HepG2 (cell line): Measurements from ENCODE around the gene MAP3K5. TPM values are rescaled to one million over a fixed set of nuclear protein-coding genes. Genes with fewer than 3 reads are reported as not detected.

Experiments
- ATAC-seq: fragments of 200-7000 bp; cut with Tn5 transposase; 3 replicates; pipeline ENCODE4 v1.9.1; 2020; ENCODE audit warnings: mild to moderate bottlenecking, moderate library complexity
- BruUV-seq: library from RNA; stranded (reverse); fragments of 400-500 nt; replicated peaks from 2 replicates; lab custom pipeline; 2021; lab: Mats Ljungman, UMichigan
- CTCF ChIA-PET: fragments of 300-600 bp; formaldehyde crosslinking; extraction: SDS; loops from one replicate; lab custom pipeline; 2021; ENCODE audit warnings: low total read pairs, inconsistent platforms, low intra/inter-chr PET ratio; lab: Yijun Ruan, JAX
- POLR2A ChIA-PET: fragments of 350-600 bp; sonication (Branson Sonifier 250); formaldehyde crosslinking; loops from one replicate; lab custom pipeline; 2020; ENCODE audit warnings: antibody characterized with exemption, inconsistent platforms; lab: Yijun Ruan, JAX
- DNase-seq: peaks from one replicate; pipeline ENCODE4 v3.0.0-alpha.2; 2015; ENCODE audit warnings: low spot score
- FAIRE-seq: peaks from 3 replicates; lab custom pipeline; 2011; peaks lifted over from hg19 to GRCh38; lab: Jason Lieb, UNC
- H2AFZ ChIP-seq: one replicate; pipeline ENCODE4 v1.6.1; 2011; ENCODE audit warnings: low read length, inconsistent platforms
- H3K27ac ChIP-seq: fragments of 300-600 bp; 3 replicates; pipeline ENCODE4 v1.8.0; 2011; ENCODE audit warnings: mixed run types, mild to moderate bottlenecking, mixed read lengths, low read length, inconsistent platforms; ENCODE audit not compliant: insufficient read depth; ENCODE audit errors: extremely low read length
- H3K27me3 ChIP-seq, 2 experiments: fragments of 200-600 bp in 1 of 2; 2 replicates in 1 of 2; 3 replicates in 1 of 2; pipeline versions ENCODE4 v1.6.0 to v1.8.0; 2011; ENCODE audit warnings: low read length in 2 of 2, mild to moderate bottlenecking in 2 of 2, moderate library complexity in 2 of 2, inconsistent platforms in 1 of 2; ENCODE audit not compliant: insufficient read depth in 2 of 2, control insufficient read depth in 1 of 2
- H3K36me3 ChIP-seq, 2 experiments: fragments of 200-600 bp in 1 of 2; replicated peaks in 1 of 2; 2 replicates in 1 of 2; 3 replicates in 1 of 2; pipeline versions ENCODE4 v1.5.1 to v1.8.0; 2011; ENCODE audit warnings: low read length in 2 of 2, inconsistent platforms in 1 of 2; ENCODE audit not compliant: insufficient read depth in 2 of 2, control insufficient read depth in 1 of 2
- H3K4me1 ChIP-seq: 2 replicates; pipeline ENCODE4 v1.5.1; 2012; ENCODE audit warnings: low read length, inconsistent platforms; ENCODE audit not compliant: insufficient read depth
- H3K4me2 ChIP-seq: 2 replicates; pipeline ENCODE4 v1.6.0; 2011; ENCODE audit warnings: low read depth, low read length, inconsistent platforms
- H3K4me3 ChIP-seq, 3 experiments: fragments of 200-600 bp in 1 of 3; sonication (generic), shearing (Covaris generic) in 1 of 3; replicated peaks in 1 of 3; 2 replicates each; pipeline ENCODE4 v1.5.1; 2011 to 2016; ENCODE audit warnings: low read length in 3 of 3, inconsistent platforms in 2 of 3, low read depth in 2 of 3, mild to moderate bottlenecking in 2 of 3, control low read depth in 1 of 3, mixed read lengths in 1 of 3; ENCODE audit not compliant: insufficient read depth in 1 of 3
- H3K79me2 ChIP-seq: one replicate; pipeline ENCODE4 v1.6.1; 2011; ENCODE audit warnings: low read length, inconsistent platforms; ENCODE audit not compliant: insufficient read depth
- H3K9ac ChIP-seq: 2 replicates; pipeline ENCODE4 v1.6.0; 2011; ENCODE audit warnings: mild to moderate bottlenecking, low read depth, low read length, inconsistent platforms; ENCODE audit not compliant: insufficient read depth
- H3K9me3 ChIP-seq: 2 replicates; pipeline ENCODE4 v1.5.1; 2012; ENCODE audit warnings: mild to moderate bottlenecking, low read length
- H4K20me1 ChIP-seq: 2 replicates; pipeline ENCODE4 v1.6.0; 2011; ENCODE audit warnings: inconsistent platforms, mild to moderate bottlenecking, low read length, moderate library complexity; ENCODE audit not compliant: insufficient read depth
- AHR ChIP-seq: IDR thresholded peaks from 2 replicates; pipeline ENCODE4 v1.6.1; 2018; ENCODE audit warnings: missing genetic modification reagents, missing compliant biosample characterization
- ATF1 ChIP-seq: IDR thresholded peaks from 2 replicates; pipeline ENCODE4 v1.6.1; 2016; ENCODE audit warnings: mild to moderate bottlenecking, control low read depth
- ATM ChIP-seq: fragments of 450-650 bp; IDR thresholded peaks from 2 replicates; pipeline ENCODE4 v1.7.1; 2017; ENCODE audit warnings: mild to moderate bottlenecking, borderline replicate concordance
- GATAD1 ChIP-seq: IDR thresholded peaks from 2 replicates; pipeline ENCODE4 v1.6.1; 2016; ENCODE audit warnings: missing genetic modification reagents, missing compliant biosample characterization
- HDAC6 ChIP-seq: fragments of 200-600 bp; sonication (generic); IDR thresholded peaks from 2 replicates; pipeline ENCODE4 v1.7.0; 2017; ENCODE audit warnings: mild to moderate bottlenecking, antibody characterized with exemption, low read length, low read depth
- HOXA3 ChIP-seq: sonication (generic); formaldehyde crosslinking; IDR thresholded peaks from 2 replicates; pipeline ENCODE4 v1.5.0; 2020; ENCODE audit warnings: missing genetic modification reagents
- MBNL3 ChIP-seq: fragments of 250-450 bp; sonication (Bioruptor Pico); conservative IDR thresholded peaks from 2 replicates; pipeline ENCODE4 v1.8.0; 2022; ENCODE audit warnings: mild to moderate bottlenecking, inconsistent platforms
- MXD1 ChIP-seq: sonication (generic); formaldehyde crosslinking; IDR thresholded peaks from 2 replicates; pipeline ENCODE4 v1.4.0; 2020; ENCODE audit warnings: mild to moderate bottlenecking, missing genetic modification reagents
- SMYD3 ChIP-seq: sonication (generic); formaldehyde crosslinking; IDR thresholded peaks from 2 replicates; pipeline ENCODE4 v1.8.1; 2023; ENCODE audit warnings: mild to moderate bottlenecking, missing genetic modification reagents
- SRSF9 ChIP-seq: fragments of 200-400 bp; formaldehyde crosslinking; IDR thresholded peaks from 2 replicates; pipeline ENCODE4 v1.6.1; 2018; ENCODE audit warnings: borderline replicate concordance, mild to moderate bottlenecking, low read depth, low read length; ENCODE audit not compliant: insufficient read depth, poor library complexity, severe bottlenecking
- SRY ChIP-seq: sonication (generic); formaldehyde crosslinking; IDR thresholded peaks from 2 replicates; pipeline ENCODE4 v1.8.0; 2022; ENCODE audit warnings: mild to moderate bottlenecking, missing genetic modification reagents
- U2AF1 ChIP-seq: fragments of 200-400 bp; formaldehyde crosslinking; optimal IDR thresholded peaks from 2 replicates; pipeline ENCODE3; 2017; ENCODE audit warnings: mild to moderate bottlenecking, low read depth, low read length
- ZNF12 ChIP-seq: sonication (generic); formaldehyde crosslinking; IDR thresholded peaks from 2 replicates; pipeline ENCODE4 v1.5.0; 2020; ENCODE audit warnings: missing genetic modification reagents
- ZNF564 ChIP-seq: sonication (generic); formaldehyde crosslinking; IDR thresholded peaks from 2 replicates; pipeline ENCODE4 v1.8.1; 2023; ENCODE audit warnings: mild to moderate bottlenecking, missing genetic modification reagents
- ZNF615 ChIP-seq: sonication (generic); formaldehyde crosslinking; IDR thresholded peaks from 2 replicates; pipeline ENCODE4 v1.5.0; 2020; ENCODE audit warnings: mild to moderate bottlenecking, missing genetic modification reagents, borderline replicate concordance
- ZNF891 ChIP-seq: sonication (generic); formaldehyde crosslinking; IDR thresholded peaks from 2 replicates; pipeline ENCODE4 v1.5.0; 2020; ENCODE audit warnings: mild to moderate bottlenecking, missing genetic modification reagents
- ZSCAN12 ChIP-seq: sonication (generic); formaldehyde crosslinking; IDR thresholded peaks from 2 replicates; pipeline ENCODE4 v1.9.0; 2021; ENCODE audit warnings: mild to moderate bottlenecking, missing genetic modification reagents
- WGBS: methylation state at CpG from one replicate; pipeline ENCODE4 v1.1.6; 2017; ENCODE audit warnings: low lambda C conversion rate; 5-methylcytosine and 5-hydroxymethylcytosine counted together
- in situ Hi-C: cut with HindIII; loops from 2 replicates; pipeline ENCODE4 v1.10.0; 2017; ENCODE audit warnings: low pct_unique_long_range_greater_than_20kb; ENCODE audit not compliant: extremely low pct_ligation_motif_present
- intact Hi-C: fragments of 100-400 bp; cut with micrococcal nuclease; formaldehyde crosslinking; loops from one replicate; pipeline ENCODE4 v1.10.0; 2022; ENCODE audit not compliant: unreplicated experiment
- polyA plus RNA-seq, 8 experiments: library from polyadenylated mRNA; depleted of rRNA in 3 of 8; stranded (reverse) in 7 of 8; unstranded in 1 of 8; fragments of >200 nt; fragmentation: Illumina TruSeq in 4 of 8; extraction: Trizol in 4 of 8; gene quantifications; 2 replicates each; pipeline versions ENCODE4 v1.2.1 to v1.2.3, GENCODE V29; 2011 to 2016; ENCODE audit warnings: low read depth in 4 of 8, missing spikeins in 1 of 8, mixed read lengths in 1 of 8; ENCODE audit not compliant: insufficient read depth in 1 of 8
- total RNA-seq, 5 experiments: library from RNA; depleted of rRNA; stranded (reverse); fragments of >200 nt; fragmentation: Illumina TruSeq; extraction: Trizol; gene quantifications; 2 replicates each; pipeline ENCODE4 v1.2.3, GENCODE V29; 2016; ENCODE audit warnings: low read depth in 1 of 5

Gene MAP3K5
- total and polyA plus RNA-seq, 2 of the 13 experiments (the other 11 are each of a cell fraction or from before 2014, with no cell fraction given) = not detected

- Histone ChIP-seq H3K4me1 (no peaks in the 10 kb centered on the region), H3K27me3 (peaks cover 0 to 6% of the 10 kb centered on the region in 2 experiments; a peak in 2 of 5 replicates), H3K79me2 (no peaks in the 10 kb centered on the region), H3K9ac (no peak overlapping the region), H3K4me2 (no peak overlapping the region), H3K27ac (no peak overlapping the region), H3K4me3 (no peak overlapping the region), H2AFZ (no peak overlapping the region), H3K36me3 (no peaks in the 10 kb centered on the region)
- in situ Hi-C loops = no loop called here
- FAIRE-seq = no peak
- ChIA-PET POLR2A (no interaction called here), CTCF (no interaction called here)
- intact Hi-C loops = no loop called here
- DNase-seq = no peak
- no TSS peak for BruUV-seq
- TF ChIP-seq SMYD3 (CRISPR knock-in tag) = no peak
- TF ChIP-seq ATF1 (CRISPR knock-in tag) = no peak
- TF ChIP-seq U2AF1 = no peak
- no peak for TF ChIP-seq ZSCAN12 (CRISPR knock-in tag)
- TF ChIP-seq AHR (CRISPR knock-in tag) = no peak
- TF ChIP-seq HDAC6 = no peak
- no peak for TF ChIP-seq SRSF9
- no peak for TF ChIP-seq SRY (CRISPR knock-in tag)
- no peak for TF ChIP-seq MXD1
- TF ChIP-seq ATM = no peak
- TF ChIP-seq ZNF564 (CRISPR knock-in tag) = no peak
- no peak for TF ChIP-seq ZNF12
- TF ChIP-seq HOXA3 (CRISPR knock-in tag) = no peak
- no peak for TF ChIP-seq MBNL3 (CRISPR knock-in tag)
- no peak for TF ChIP-seq ZNF891 (CRISPR knock-in tag)
- no peak for TF ChIP-seq GATAD1 (CRISPR knock-in tag)
- no peak for TF ChIP-seq ZNF615
- TF ChIP-seq, all 625 proteins: peak for 0
- ATAC-seq = no peak
- WGBS = 30% methylated on average over 4 of the region's 4 CpGs
- H3K9me3 ChIP-seq = peaks cover 16% of the 10 kb centered on the region; the same call in 1 of the 2 replicates
- H4K20me1 ChIP-seq = no peaks in the 10 kb centered on the region
Measured at GRCh38 chr6:136567688-136568087, 224.6 kb downstream of the MAP3K5 start.
